ENCODE results near the gene QSOX1. TPM values are rescaled to one million over a fixed set of nuclear protein-coding genes. Genes with fewer than 3 reads are reported as not detected.

QSOX1 gene
- total RNA-seq, 1 experiment from 2014 or later = 226 TPM

DNA sequence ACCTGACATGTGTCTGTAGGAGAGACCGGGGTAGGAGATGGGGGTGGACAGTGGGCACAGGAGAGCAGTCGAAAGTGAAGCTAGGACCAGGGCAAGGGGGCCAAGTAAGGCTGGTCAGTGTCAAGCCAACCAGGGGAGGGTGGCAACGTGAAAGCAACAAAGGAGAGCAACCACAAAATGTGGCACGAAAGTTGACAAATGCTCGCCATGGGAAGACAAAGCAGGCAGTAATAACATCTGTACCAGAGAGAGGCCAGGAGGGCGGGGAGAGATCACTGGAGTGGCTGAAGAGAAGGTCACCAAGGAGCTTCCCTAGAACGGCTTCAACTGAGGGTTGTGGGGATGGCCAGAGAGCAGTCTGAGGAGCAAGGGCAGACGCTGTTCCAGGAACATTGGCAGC lies 17.0 kb downstream of the QSOX1 start:
- Histone ChIP-seq H3K9me2 (ENCODE audit: insufficient read depth) (no peaks in the 10 kb centered on the region), H3K79me2 (ENCODE audit: low read depth) (peaks cover 28% of the 10 kb centered on the region), H3K4me1 (replicated peaks; ENCODE audit: insufficient read depth) (peaks cover 53% of the 10 kb centered on the region), H2AFZ (no peak overlapping the region), H3K36me3 (ENCODE audit: low read depth) (0 out of 2 replicates have a peak, but pooled peaks cover 16% of the 10 kb centered on the region), H3F3A (ENCODE audit: insufficient read depth, low read depth) (peaks cover 43% of the 10 kb centered on the region), H3K27ac (peak overlapping the region; percentile 73; the same call in 1 of the 2 replicates), H3K4me2 (peak overlapping the region; percentile 66), H3K9me3 (ENCODE audit: insufficient read depth, low read depth) (no peaks in the 10 kb centered on the region), H3K27me3 (ENCODE audit: insufficient read depth, low read depth) (no peaks in the 10 kb centered on the region), H3K4me3 (no peak overlapping the region), H4K20me1 (ENCODE audit: insufficient read depth) (no peaks in the 10 kb centered on the region)
- CTCF ChIA-PET = no interaction called here
- no peak for TF ChIP-seq EZH2 (IDR thresholded peaks at IDR 0.05; ENCODE audit: low read depth)
- TF ChIP-seq, protein P1, sequence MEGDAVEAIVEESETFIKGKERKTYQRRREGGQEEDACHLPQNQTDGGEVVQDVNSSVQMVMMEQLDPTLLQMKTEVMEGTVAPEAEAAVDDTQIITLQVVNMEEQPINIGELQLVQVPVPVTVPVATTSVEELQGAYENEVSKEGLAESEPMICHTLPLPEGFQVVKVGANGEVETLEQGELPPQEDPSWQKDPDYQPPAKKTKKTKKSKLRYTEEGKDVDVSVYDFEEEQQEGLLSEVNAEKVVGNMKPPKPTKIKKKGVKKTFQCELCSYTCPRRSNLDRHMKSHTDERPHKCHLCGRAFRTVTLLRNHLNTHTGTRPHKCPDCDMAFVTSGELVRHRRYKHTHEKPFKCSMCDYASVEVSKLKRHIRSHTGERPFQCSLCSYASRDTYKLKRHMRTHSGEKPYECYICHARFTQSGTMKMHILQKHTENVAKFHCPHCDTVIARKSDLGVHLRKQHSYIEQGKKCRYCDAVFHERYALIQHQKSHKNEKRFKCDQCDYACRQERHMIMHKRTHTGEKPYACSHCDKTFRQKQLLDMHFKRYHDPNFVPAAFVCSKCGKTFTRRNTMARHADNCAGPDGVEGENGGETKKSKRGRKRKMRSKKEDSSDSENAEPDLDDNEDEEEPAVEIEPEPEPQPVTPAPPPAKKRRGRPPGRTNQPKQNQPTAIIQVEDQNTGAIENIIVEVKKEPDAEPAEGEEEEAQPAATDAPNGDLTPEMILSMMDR (conservative IDR thresholded peaks at IDR 0.05) = no peak
- intact Hi-C loops (cut with micrococcal nuclease; ENCODE audit: unreplicated experiment) = no loop called here
- POLR2A ChIA-PET (ENCODE audit: unreplicated experiment) = no interaction called here
- no peak for DNase-seq
- no TSS peak for BruUV-seq (replicated peaks)

- ChIA-PET POLR2A (ENCODE audit: unreplicated experiment) (no interaction called here), CTCF (no interaction called here)
- H3K4me2 ChIP-seq = no peak overlapping the region
- no peak overlapping the region for H3K4me3 ChIP-seq
- H3K9me2 ChIP-seq (ENCODE audit: insufficient read depth) = no peaks in the 10 kb centered on the region
- peaks cover 26% of the 10 kb centered on the region for H3K79me2 ChIP-seq (ENCODE audit: low read depth)
- H3K36me3 ChIP-seq (ENCODE audit: low read depth) = 0 out of 2 replicates have a peak, but pooled peaks cover 14% of the 10 kb centered on the region
- DNase-seq = no peak
- H3K27ac ChIP-seq = no peak overlapping the region
- no TSS peak for BruUV-seq (replicated peaks)
- TF ChIP-seq, protein P1 (conservative IDR thresholded peaks at IDR 0.05) = no peak
- TF ChIP-seq EZH2 (IDR thresholded peaks at IDR 0.05; ENCODE audit: low read depth) = no peak
- H2AFZ ChIP-seq = no peak overlapping the region
- peaks cover 33% of the 10 kb centered on the region for H3F3A ChIP-seq (ENCODE audit: insufficient read depth, low read depth)
- H3K27me3 ChIP-seq (ENCODE audit: insufficient read depth, low read depth) = no peaks in the 10 kb centered on the region
- H3K9me3 ChIP-seq (ENCODE audit: insufficient read depth, low read depth) = no peaks in the 10 kb centered on the region
- H4K20me1 ChIP-seq (ENCODE audit: insufficient read depth) = 0 out of 2 replicates have a peak, but pooled peaks cover 2% of the 10 kb centered on the region
- H3K4me1 ChIP-seq (replicated peaks; ENCODE audit: insufficient read depth) = peaks cover 37% of the 10 kb centered on the region
- intact Hi-C loops (cut with micrococcal nuclease; ENCODE audit: unreplicated experiment) = no loop called here
Observed at GRCh38 chr1:180173451-180173850, 18.8 kb downstream of the QSOX1 start.

DNA sequence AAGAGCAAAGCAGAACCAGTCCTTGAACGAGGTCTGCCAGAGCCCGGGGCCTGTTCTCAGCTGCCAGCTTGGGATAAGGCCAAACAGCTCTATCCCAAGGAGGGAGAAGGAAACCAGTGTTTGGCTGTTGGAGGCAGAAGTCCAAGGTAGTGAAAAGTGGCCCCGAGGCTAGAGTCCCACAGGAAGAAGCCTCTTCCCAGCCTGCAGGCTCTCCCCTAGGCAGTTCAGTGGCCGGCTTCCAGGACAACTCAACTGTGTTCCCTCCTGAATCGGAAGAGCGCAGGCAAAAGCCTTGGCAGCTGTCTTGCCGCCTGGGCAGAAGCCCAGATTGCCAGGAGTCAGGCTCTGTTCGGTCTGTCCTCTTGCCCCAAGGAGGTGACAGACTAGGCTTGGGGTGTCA lies 19.3 kb downstream of the QSOX1 start:
- no peak for DNase-seq
- no peak for TF ChIP-seq EZH2 (IDR thresholded peaks at IDR 0.05; ENCODE audit: low read depth)
- TF ChIP-seq, protein P1 (conservative IDR thresholded peaks at IDR 0.05) = no peak
- Histone ChIP-seq H3K4me2 (no peak overlapping the region), H3K27me3 (ENCODE audit: insufficient read depth, low read depth) (no peaks in the 10 kb centered on the region), H3K27ac (no peak overlapping the region), H3K9me2 (ENCODE audit: insufficient read depth) (no peaks in the 10 kb centered on the region), H3F3A (ENCODE audit: insufficient read depth, low read depth) (peaks cover 31% of the 10 kb centered on the region), H4K20me1 (ENCODE audit: insufficient read depth) (0 out of 2 replicates have a peak, but pooled peaks cover 4% of the 10 kb centered on the region), H2AFZ (no peak overlapping the region), H3K9me3 (ENCODE audit: insufficient read depth, low read depth) (no peaks in the 10 kb centered on the region), H3K4me3 (no peak overlapping the region), H3K36me3 (ENCODE audit: low read depth) (0 out of 2 replicates have a peak, but pooled peaks cover 9% of the 10 kb centered on the region), H3K79me2 (ENCODE audit: low read depth) (peaks cover 21% of the 10 kb centered on the region), H3K4me1 (replicated peaks; ENCODE audit: insufficient read depth) (peaks cover 32% of the 10 kb centered on the region)
- CTCF ChIA-PET = interaction anchor here (1.7 kb wide), 1 partner anchor 145 kb away, joined by 3 read pairs; no protein-coding TSS in a partner anchor
- intact Hi-C loops (cut with micrococcal nuclease; ENCODE audit: unreplicated experiment) = no loop called here
- no TSS peak for BruUV-seq (replicated peaks)
- POLR2A ChIA-PET (ENCODE audit: unreplicated experiment) = no interaction called here
